Fibroblast of upper back skin (primary cell): ENCODE data around the gene UBE2M.
"Not testable (repeated sequence)": the region's sequence is repeated elsewhere in the genome, so short reads cannot be mapped to it uniquely, and the experiment has no call there.

Experiments
- DNase-seq: peaks from one replicate; pipeline ENCODE4 v3.0.0-alpha.2; 2013

Gene UBE2M

DNA sequence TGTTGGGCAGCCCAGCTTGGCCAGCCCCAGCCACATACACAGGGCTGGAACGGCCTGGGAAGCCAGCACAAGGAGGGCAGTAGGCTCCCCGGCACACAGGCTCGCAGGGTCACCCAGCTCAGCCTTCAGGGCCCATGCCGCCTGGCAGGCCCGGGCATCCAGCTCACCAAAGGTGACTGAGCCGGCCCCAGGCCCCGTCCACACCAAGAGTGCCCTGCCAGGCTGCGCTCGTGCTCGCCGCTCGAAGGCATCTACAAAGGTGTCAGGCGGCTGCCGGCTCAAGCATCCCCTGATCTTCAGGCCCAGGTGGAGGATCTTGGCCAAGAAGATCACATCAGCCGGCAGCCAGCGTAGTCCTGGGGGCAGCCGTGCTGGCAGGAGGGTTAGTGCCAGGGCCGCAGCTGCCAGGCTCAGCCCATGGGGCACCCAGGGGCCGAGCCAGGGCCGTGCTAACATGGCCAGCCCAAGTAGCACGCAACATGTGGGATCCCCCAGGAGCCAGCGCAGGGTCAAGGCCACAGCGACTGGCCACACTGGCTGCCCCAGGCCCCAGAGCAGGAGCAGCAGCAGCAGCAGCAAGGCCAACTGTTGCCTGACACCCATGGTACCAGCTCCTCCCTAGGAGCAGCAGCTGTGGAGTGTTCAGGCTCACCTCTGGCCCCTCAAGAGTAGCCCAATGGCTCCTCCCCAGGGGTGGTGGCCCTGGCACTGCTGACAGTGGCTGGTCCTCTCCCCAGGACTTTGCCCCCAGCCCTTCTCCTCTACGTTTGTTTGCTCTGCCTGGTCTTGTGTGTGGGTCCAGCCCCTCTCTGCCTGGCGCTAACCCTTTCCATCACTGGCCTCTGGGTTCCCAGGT is 46.8 kb downstream of the UBE2M start, which contains the start of gene SLC27A5:
TSS of gene SLC27A5 (minus strand) at position 640 of the 856 bp plus-strand sequence. CDS start at position 603, 37 bp downstream.
- DNase-seq = no peak

DNA sequence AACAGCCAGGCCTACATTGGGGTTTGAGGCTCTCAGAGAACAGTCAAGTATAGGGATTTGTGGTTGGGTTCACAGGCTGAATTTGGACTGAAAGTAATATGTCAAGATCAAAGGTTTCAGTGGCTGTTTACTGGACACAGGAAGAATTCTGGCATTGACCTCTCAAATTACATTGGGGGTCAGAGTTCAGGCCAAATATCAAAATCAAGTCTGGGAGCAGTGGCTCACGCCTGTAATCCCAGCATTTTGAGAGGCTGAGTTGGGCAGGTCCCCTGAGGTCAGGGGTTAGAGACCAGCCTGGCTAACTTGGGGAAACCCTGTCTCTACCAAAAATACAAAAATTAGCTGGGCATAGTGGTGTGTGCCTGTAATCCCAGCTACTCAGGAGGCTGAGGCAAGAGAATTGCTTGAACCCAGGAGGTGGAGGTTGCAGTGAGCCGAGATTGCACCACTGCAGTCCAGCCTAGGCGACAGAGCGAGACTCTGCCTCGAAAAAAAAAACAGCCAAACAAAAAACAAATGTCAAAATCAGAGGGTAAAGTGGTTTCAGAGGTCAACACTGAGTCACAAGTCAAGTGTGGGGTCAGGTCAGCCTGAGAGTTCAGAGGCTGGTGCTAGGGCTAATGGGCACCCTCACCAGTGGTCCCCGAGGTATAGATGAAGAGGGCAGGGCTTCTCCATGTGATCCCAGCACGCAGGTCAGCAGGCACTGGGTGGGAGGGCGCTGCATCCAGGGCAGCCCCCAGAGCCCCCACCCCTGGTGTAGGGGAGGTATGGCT is 48.1 kb downstream of the UBE2M start:
- no peak for DNase-seq

DNA sequence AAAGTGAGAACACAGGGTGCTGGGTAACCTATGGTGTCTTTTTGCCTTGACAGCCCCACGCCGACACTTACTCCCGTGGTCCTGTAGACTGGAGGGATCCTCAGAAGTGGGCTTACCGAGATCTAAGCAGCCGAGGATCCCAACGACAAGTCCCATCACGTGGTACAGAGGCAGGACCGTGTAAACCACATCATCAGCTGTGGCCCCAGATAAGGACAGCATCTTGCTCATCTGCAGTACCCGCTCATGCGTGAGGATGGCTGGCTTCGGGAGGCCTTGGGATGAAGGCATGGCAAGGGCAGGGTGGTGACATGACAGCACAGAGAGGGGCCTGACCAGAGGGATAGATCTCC is 48.7 kb downstream of the UBE2M start:
- DNase-seq = no peak

DNA sequence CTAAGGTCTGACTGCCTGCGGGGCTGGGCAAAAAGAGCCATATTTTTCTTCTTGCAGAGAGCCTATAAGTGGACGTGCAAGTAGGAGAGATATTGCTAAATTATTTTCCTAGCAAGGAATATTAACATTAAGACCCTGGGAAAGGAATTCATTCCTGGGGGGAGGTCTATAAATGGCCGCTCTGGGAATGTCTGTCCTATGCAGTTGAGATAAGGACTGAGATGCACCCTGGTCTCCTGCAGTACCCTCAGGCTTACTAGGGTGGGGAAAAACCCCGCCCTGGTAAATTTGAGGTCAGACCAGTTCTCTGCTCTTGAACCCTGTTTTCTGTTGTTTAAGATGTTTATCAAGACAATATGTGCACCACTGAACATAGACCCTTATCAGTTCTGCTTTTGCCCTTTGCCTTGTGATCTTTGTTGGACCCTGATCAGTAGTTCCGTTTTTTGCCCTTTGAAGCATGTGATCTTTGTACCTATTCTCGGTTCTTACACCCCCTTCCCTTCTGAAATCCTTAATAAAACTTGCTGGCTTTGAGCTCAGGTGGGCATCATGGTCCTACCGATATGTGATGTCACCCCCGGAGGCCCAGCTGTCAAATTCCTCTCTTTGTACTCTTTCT is 50.7 kb downstream of the UBE2M start:
- not testable (repeated sequence) for DNase-seq
